HCT116 (cell line): ENCODE results near the gene SEL1L3. TPM values are rescaled to one million over a fixed set of nuclear protein-coding genes. Genes with fewer than 3 reads are reported as not detected.

Experiments
- ATAC-seq: fragments of 200-7000 bp; cut with Tn5 transposase; 2 replicates; pipeline ENCODE4 v1.9.1; 2020; ENCODE audit warnings: mild to moderate bottlenecking, moderate library complexity
- BruUV-seq: library from RNA; stranded (reverse); fragments of 400-500 nt; replicated peaks from 2 replicates; lab custom pipeline; 2021; lab: Mats Ljungman, UMichigan
- CTCF ChIA-PET: fragments of 300-600 bp; sonication (Branson Sonifier 250); formaldehyde crosslinking; loops from one replicate; lab custom pipeline; 2021; ENCODE audit warnings: antibody characterized with exemption; lab: Charles Lee
- POLR2A ChIA-PET: fragments of 300-600, 350-600 bp; sonication (Branson Sonifier 250); formaldehyde crosslinking; loops from one replicate; lab custom pipeline; 2021; ENCODE audit warnings: antibody characterized with exemption; lab: Charles Lee
- RAD21 ChIA-PET, 2 experiments: fragments of 300-600 bp; sonication (Branson Sonifier 250); formaldehyde crosslinking; loops; one replicate each; lab custom pipeline; 2023; ENCODE audit warnings: low total read pairs in 2 of 2; ENCODE audit not compliant: uncharacterized antibody in 2 of 2, unreplicated experiment in 2 of 2, low non-redundant PET in 1 of 2; lab: Charles Lee
- DNase-seq: peaks from one replicate; pipeline ENCODE4 v3.0.0-alpha.2; 2010; ENCODE audit warnings: low read depth, low spot score
- H2AFZ ChIP-seq: fragments of 200-600 bp; shearing (Covaris generic), sonication (generic); 2 replicates; pipeline ENCODE4 v1.6.1; 2017; ENCODE audit warnings: low read depth, mixed run types, mixed read lengths, antibody characterized with exemption, low read length; ENCODE audit not compliant: poor library complexity, severe bottlenecking
- H3K27ac ChIP-seq: 2 replicates; pipeline ENCODE4 v1.5.1; 2012; ENCODE audit warnings: low read depth, low read length
- H3K27me3 ChIP-seq: fragments of 200-600 bp; sonication (generic); 2 replicates; pipeline ENCODE4 v1.6.1; 2016; ENCODE audit warnings: mixed run types, low read length, mixed read lengths; ENCODE audit not compliant: insufficient read depth
- H3K36me3 ChIP-seq, 2 experiments: fragments of 200-500 bp in 1 of 2; fragments of 200-600 bp in 1 of 2; sonication (Bioruptor generic) in 1 of 2; sonication (generic) in 1 of 2; 2 replicates each; pipeline versions ENCODE4 v1.5.1 to v1.6.1; 2014 to 2016; ENCODE audit warnings: low read length in 2 of 2, inconsistent platforms in 1 of 2, mixed read lengths in 1 of 2, mixed run types in 1 of 2; ENCODE audit not compliant: insufficient read depth in 2 of 2, control insufficient read depth in 1 of 2
- H3K4me1 ChIP-seq, 2 experiments: fragments of 200-600 bp in 1 of 2; sonication (generic) in 1 of 2; 2 replicates each; pipeline versions ENCODE4 v1.5.1 to v1.6.1; 2012 to 2017; ENCODE audit warnings: low read length in 2 of 2, inconsistent platforms in 1 of 2, mild to moderate bottlenecking in 1 of 2, mixed read lengths in 1 of 2, mixed run types in 1 of 2, moderate library complexity in 1 of 2; ENCODE audit not compliant: insufficient read depth in 2 of 2, control insufficient read depth in 1 of 2
- H3K4me2 ChIP-seq: fragments of 200-600 bp; sonication (generic); 2 replicates; pipeline ENCODE4 v1.6.1; 2017; ENCODE audit warnings: mixed run types, low read length, mixed read lengths
- H3K4me3 ChIP-seq, 2 experiments: fragments of 200-600 bp in 1 of 2; sonication (generic) in 1 of 2; replicated peaks in 1 of 2; 2 replicates each; pipeline ENCODE4 v1.5.1; 2011 to 2016; ENCODE audit warnings: low read length in 2 of 2, control low read depth in 1 of 2, low read depth in 1 of 2, mild to moderate bottlenecking in 1 of 2, mixed read lengths in 1 of 2, mixed run types in 1 of 2
- H3K79me2 ChIP-seq: fragments of 200-600 bp; sonication (generic); 2 replicates; pipeline ENCODE4 v1.6.1; 2017; ENCODE audit warnings: mild to moderate bottlenecking, mixed run types, low read length, moderate library complexity, mixed read lengths; ENCODE audit not compliant: insufficient read depth
- H3K9ac ChIP-seq: fragments of 200-600 bp; sonication (generic); 2 replicates; pipeline ENCODE4 v1.6.1; 2016; ENCODE audit warnings: low read length, mixed read lengths
- H3K9me2 ChIP-seq: fragments of 200-600 bp; sonication (generic), shearing (Covaris generic); 2 replicates; pipeline ENCODE4 v1.6.1; 2017; ENCODE audit warnings: mixed run types, mild to moderate bottlenecking, moderate library complexity; ENCODE audit not compliant: insufficient read depth
- H3K9me3 ChIP-seq, 2 experiments: fragments of 200-500 bp in 1 of 2; fragments of 200-600 bp in 1 of 2; sonication (Bioruptor generic) in 1 of 2; sonication (generic) in 1 of 2; 2 replicates each; pipeline ENCODE4 v1.6.1; 2014 to 2017; ENCODE audit warnings: low read length in 2 of 2, mixed read lengths in 2 of 2, inconsistent platforms in 1 of 2, low read depth in 1 of 2, mild to moderate bottlenecking in 1 of 2, mixed run types in 1 of 2, moderate library complexity in 1 of 2; ENCODE audit not compliant: control insufficient read depth in 1 of 2, insufficient read depth in 1 of 2
- H4K20me1 ChIP-seq: fragments of 200-600 bp; sonication (generic), shearing (Covaris generic); 2 replicates; pipeline ENCODE4 v1.6.1; 2017; ENCODE audit warnings: mixed run types, mild to moderate bottlenecking, moderate library complexity; ENCODE audit not compliant: insufficient read depth
- ATF3 ChIP-seq: IDR thresholded peaks from 2 replicates; pipeline ENCODE4 v1.6.1; 2012
- CTCF ChIP-seq, 3 experiments: fragments of 200-600 bp in 1 of 3; sonication (generic) in 1 of 3; IDR thresholded peaks in 2 of 3; conservative IDR thresholded peaks in 1 of 3; 2 replicates each; pipeline ENCODE4 v1.5.1; 2012 to 2017; ENCODE audit warnings: low read depth in 2 of 3, low read length in 2 of 3, antibody characterized with exemption in 1 of 3, borderline replicate concordance in 1 of 3, control low read depth in 1 of 3, mild to moderate bottlenecking in 1 of 3, mixed read lengths in 1 of 3, mixed run types in 1 of 3, moderate library complexity in 1 of 3; ENCODE audit not compliant: insufficient read depth in 1 of 3
- ELF1 ChIP-seq: IDR thresholded peaks from 2 replicates; pipeline ENCODE4 v1.6.1; 2012; ENCODE audit warnings: low read depth, borderline replicate concordance
- EZH2 ChIP-seq: fragments of 200-600 bp; sonication (generic); IDR thresholded peaks from 2 replicates; pipeline ENCODE4 v1.6.1; 2017; ENCODE audit warnings: antibody characterized with exemption, mixed run types
- EZH2phosphoT487 ChIP-seq: fragments of 200-600 bp; IDR thresholded peaks from 2 replicates; pipeline ENCODE4 v1.6.1; 2018; ENCODE audit warnings: antibody characterized with exemption, borderline replicate concordance
- JUND ChIP-seq: IDR thresholded peaks from 2 replicates; pipeline ENCODE4 v1.6.1; 2012
- POLR2A ChIP-seq: IDR thresholded peaks from 2 replicates; pipeline ENCODE4 v1.7.0; 2011; ENCODE audit warnings: borderline replicate concordance; ENCODE audit not compliant: insufficient read depth, insufficient read length; ENCODE audit errors: extremely low read depth
- POLR2AphosphoS5 ChIP-seq: IDR thresholded peaks from 2 replicates; pipeline ENCODE4 v1.6.1; 2011; ENCODE audit warnings: mild to moderate bottlenecking, low read depth, low read length, moderate library complexity
- RAD21 ChIP-seq: IDR thresholded peaks from 2 replicates; pipeline ENCODE4 v1.6.1; 2012; ENCODE audit warnings: low read depth, mild to moderate bottlenecking
- SIN3A ChIP-seq: IDR thresholded peaks from 2 replicates; pipeline ENCODE4 v1.6.1; 2012; ENCODE audit warnings: low read depth
- SP1 ChIP-seq: IDR thresholded peaks from 2 replicates; pipeline ENCODE4 v1.6.1; 2012; ENCODE audit warnings: low read depth
- SRF ChIP-seq: IDR thresholded peaks from 2 replicates; pipeline ENCODE4 v1.6.1; 2012; ENCODE audit warnings: low read depth
- YY1 ChIP-seq: IDR thresholded peaks from 2 replicates; pipeline ENCODE4 v1.6.1; 2011; ENCODE audit warnings: low read length, low read depth, moderate library complexity, mild to moderate bottlenecking; ENCODE audit not compliant: insufficient replicate concordance; ENCODE audit errors: extremely low read depth
- ZNF274 ChIP-seq: fragments of 200-500 bp; sonication (Bioruptor generic); IDR thresholded peaks from 2 replicates; pipeline ENCODE4 v1.6.1; 2014; ENCODE audit warnings: mild to moderate bottlenecking, low read depth, low read length, inconsistent platforms
- intact Hi-C: fragments of 100-400 bp; cut with micrococcal nuclease; formaldehyde crosslinking; loops from 2 replicates; pipeline ENCODE4 v1.10.0; 2022
- total RNA-seq: library from RNA; stranded (reverse); gene quantifications from one replicate; pipeline ENCODE4 v1.2.1, GENCODE V29; 2021; ENCODE audit not compliant: unreplicated experiment
- TF ChIP-seq, protein P1 (sequence below): IDR thresholded peaks from 2 replicates; pipeline ENCODE4 v1.6.1; 2011; ENCODE audit warnings: mild to moderate bottlenecking, low read length, moderate library complexity; ENCODE audit not compliant: insufficient replicate concordance; ENCODE audit errors: extremely low read depth

The SEL1L3 gene
- total RNA-seq, 1 experiment from 2014 or later = 45.0 TPM

GRCh38 chr4:25878676-25879075 lies 15.9 kb upstream of the SEL1L3 start:
- Histone ChIP-seq H3K9me2 (no peaks in the 10 kb centered on the region), H3K4me1 (no peaks in the 10 kb centered on the region), H3K4me2 (no peak overlapping the region), H3K9ac (no peak overlapping the region), H3K36me3 (no peaks in the 10 kb centered on the region), H2AFZ (no peak overlapping the region), H3K79me2 (no peaks in the 10 kb centered on the region), H4K20me1 (no peaks in the 10 kb centered on the region), H3K27ac (no peak overlapping the region), H3K4me3 (no peak overlapping the region), H3K27me3 (no peaks in the 10 kb centered on the region), H3K9me3 (no peaks in the 10 kb centered on the region)
- no TSS peak for BruUV-seq
- ATAC-seq = no peak
- ChIA-PET RAD21 (no interaction called here), POLR2A (no interaction called here), CTCF (no interaction called here)
- no peak for DNase-seq
- no peak for TF ChIP-seq POLR2A
- TF ChIP-seq CTCF (IDR thresholded peaks at IDR 0.05 in 2 of 3, conservative IDR thresholded peaks at IDR 0.05 in 1 of 3; ENCODE audit: borderline replicate concordance in 1 of 3, insufficient read depth in 1 of 3, low read depth in 2 of 3, low read length in 2 of 3) = no peak
- TF ChIP-seq RAD21 = no peak
- TF ChIP-seq YY1 = no peak
- TF ChIP-seq JUND = no peak
- TF ChIP-seq SRF = no peak
- TF ChIP-seq ZNF274 = no peak
- TF ChIP-seq SP1 = no peak
- no peak for TF ChIP-seq ATF3
- TF ChIP-seq, protein P1, sequence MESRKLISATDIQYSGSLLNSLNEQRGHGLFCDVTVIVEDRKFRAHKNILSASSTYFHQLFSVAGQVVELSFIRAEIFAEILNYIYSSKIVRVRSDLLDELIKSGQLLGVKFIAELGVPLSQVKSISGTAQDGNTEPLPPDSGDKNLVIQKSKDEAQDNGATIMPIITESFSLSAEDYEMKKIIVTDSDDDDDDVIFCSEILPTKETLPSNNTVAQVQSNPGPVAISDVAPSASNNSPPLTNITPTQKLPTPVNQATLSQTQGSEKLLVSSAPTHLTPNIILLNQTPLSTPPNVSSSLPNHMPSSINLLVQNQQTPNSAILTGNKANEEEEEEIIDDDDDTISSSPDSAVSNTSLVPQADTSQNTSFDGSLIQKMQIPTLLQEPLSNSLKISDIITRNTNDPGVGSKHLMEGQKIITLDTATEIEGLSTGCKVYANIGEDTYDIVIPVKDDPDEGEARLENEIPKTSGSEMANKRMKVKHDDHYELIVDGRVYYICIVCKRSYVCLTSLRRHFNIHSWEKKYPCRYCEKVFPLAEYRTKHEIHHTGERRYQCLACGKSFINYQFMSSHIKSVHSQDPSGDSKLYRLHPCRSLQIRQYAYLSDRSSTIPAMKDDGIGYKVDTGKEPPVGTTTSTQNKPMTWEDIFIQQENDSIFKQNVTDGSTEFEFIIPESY = no peak
- no peak for TF ChIP-seq EZH2
- no peak for TF ChIP-seq ELF1
- no peak for TF ChIP-seq EZH2phosphoT487
- no peak for TF ChIP-seq POLR2AphosphoS5
- no peak for TF ChIP-seq SIN3A
- intact Hi-C loops = no loop called here
